Gastrocnemius medialis (tissue), 4 donors: Measurements from ENCODE around the gene GALNT7. TPM values are rescaled to one million over a fixed set of nuclear protein-coding genes. Genes with fewer than 3 reads are reported as not detected.

Experiments
- ATAC-seq, 2 donors: fragments of 150-250 bp; one replicate each; pipeline ENCODE4 v1.9.1; 2016
- DNase-seq, 2 donors: peaks; one replicate each; pipeline ENCODE4 v3.0.0-alpha.2; 2019
- H3K27ac ChIP-seq, 4 donors: fragments of 200-600 bp; sonication (generic); 1 replicate in 1 of 4; 2 replicates in 3 of 4; pipeline ENCODE4 v1.5.1; 2016 to 2018; ENCODE audit warnings: mild to moderate bottlenecking in 2 of 4, moderate library complexity in 1 of 4
- H3K27me3 ChIP-seq, 3 donors: fragments of 200-600 bp; sonication (generic) in 2 of 3; 1 replicate in 1 of 3; 2 replicates in 2 of 3; pipeline versions ENCODE4 v1.5.1 to v1.6.0; 2016 to 2019; ENCODE audit warnings: mild to moderate bottlenecking in 1 of 3, moderate library complexity in 1 of 3
- H3K36me3 ChIP-seq, 2 donors: fragments of 200-600 bp; sonication (generic) in 1 of 2; one replicate each; pipeline ENCODE4 v1.5.1; 2017 to 2018
- H3K4me1 ChIP-seq, 2 donors: fragments of 200-600 bp; sonication (generic) in 1 of 2; one replicate each; pipeline ENCODE4 v1.5.1; 2016 to 2017; ENCODE audit warnings: mild to moderate bottlenecking in 2 of 2
- H3K4me3 ChIP-seq, 4 donors: fragments of 200-600 bp; sonication (generic) in 3 of 4; 1 replicate in 1 of 4; 2 replicates in 3 of 4; pipeline ENCODE4 v1.5.1; 2016 to 2019; ENCODE audit warnings: mild to moderate bottlenecking in 2 of 4
- H3K9me3 ChIP-seq, 3 donors: fragments of 200-600 bp; sonication (generic) in 2 of 3; 1 replicate in 1 of 3; 2 replicates in 2 of 3; pipeline ENCODE4 v1.5.1; 2016 to 2019
- CTCF ChIP-seq, 5 experiments: fragments of 450-650 bp in 3 of 5; fragments of 200-600 bp in 2 of 5; sonication (generic) in 2 of 5; IDR thresholded peaks in 4 of 5; conservative IDR thresholded peaks in 1 of 5; 1 replicate in 4 of 5; 2 replicates in 1 of 5; pipeline ENCODE4 v1.5.1; 2016 to 2019; ENCODE audit warnings: antibody characterized with exemption in 5 of 5, mild to moderate bottlenecking in 3 of 5, moderate library complexity in 3 of 5
- POLR2A ChIP-seq, 2 donors: fragments of 450-650 bp; IDR thresholded peaks; one replicate each; pipeline ENCODE4 v1.6.1; 2017; ENCODE audit warnings: antibody characterized with exemption in 2 of 2, mild to moderate bottlenecking in 2 of 2, moderate library complexity in 2 of 2
- in situ Hi-C, 4 donors: fragments of 200-750 bp; cut with MboI; loops; one replicate each; pipeline versions ENCODE4 v1.15.0 to v1.8.0; 2017; ENCODE audit warnings: low sequenced_read_pairs in 4 of 4
- intact Hi-C: fragments of 100-400 bp; cut with DNase I; formaldehyde crosslinking; loops from one replicate; pipeline ENCODE4 v1.15.1; 2023; ENCODE audit warnings: low total_unique reads
- total RNA-seq, 4 donors: library from RNA; depleted of rRNA; stranded (reverse); fragments of >200 nt; gene quantifications; one replicate each; pipeline versions ENCODE4 v1.1.0 to v1.2.3, GENCODE V29; 2016

Gene GALNT7
- total RNA-seq, 4 donors from 2014 or later = 0.91 to 2.8 (median 1.1) TPM

GRCh38 chr4:173287486-173287885 is 118.9 kb downstream of the GALNT7 start:
- TF ChIP-seq POLR2A (IDR thresholded peaks at IDR 0.05) (no peak), CTCF (IDR thresholded peaks at IDR 0.05 in 4 of 5, conservative IDR thresholded peaks at IDR 0.05 in 1 of 5) (no peak)
- Histone ChIP-seq H3K9me3 (peaks cover 0 to 3% (median 0%) of the 10 kb centered on the region in 3 donors), H3K27me3 (no peaks in the 10 kb centered on the region), H3K36me3 (no peaks in the 10 kb centered on the region), H3K4me1 (no peaks in the 10 kb centered on the region), H3K27ac (no peak overlapping the region), H3K4me3 (no peak overlapping the region)
- intact Hi-C loops = no loop called here
- ATAC-seq (no peak), DNase-seq (no peak)
- in situ Hi-C loops = no loop called here

DNA sequence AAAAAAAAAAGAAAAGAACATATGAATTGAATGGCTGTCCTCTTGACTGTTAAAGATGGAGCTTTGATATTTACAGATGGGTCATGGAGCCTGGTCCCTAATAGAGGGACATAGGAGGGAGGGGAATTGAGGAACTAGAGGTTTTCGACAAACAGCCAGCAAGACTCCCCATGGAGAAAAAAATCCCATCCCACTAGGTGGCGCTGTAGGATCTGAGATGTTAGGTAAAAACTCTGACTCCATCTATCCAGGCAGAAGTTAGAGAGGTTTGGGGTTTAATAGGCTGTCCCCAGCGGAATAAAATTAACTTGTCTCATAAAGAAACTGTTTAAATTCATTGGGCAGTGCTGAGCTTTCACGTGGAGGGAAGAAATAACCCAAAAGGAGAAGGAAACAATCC is 119.7 kb downstream of the GALNT7 start:
- in situ Hi-C loops = no loop called here
- H3K9me3 ChIP-seq = peaks cover 0 to 3% (median 0%) of the 10 kb centered on the region in 3 donors
- no peak overlapping the region for H3K4me3 ChIP-seq
- no peaks in the 10 kb centered on the region for H3K4me1 ChIP-seq
- no peaks in the 10 kb centered on the region for H3K36me3 ChIP-seq
- H3K27me3 ChIP-seq = no peaks in the 10 kb centered on the region
- no peak for TF ChIP-seq POLR2A (IDR thresholded peaks at IDR 0.05)
- peak in 3 of 5 experiments; percentile 31 to 51 (median 40) for TF ChIP-seq CTCF (IDR thresholded peaks at IDR 0.05 in 4 of 5, conservative IDR thresholded peaks at IDR 0.05 in 1 of 5)
- DNase-seq (peak in 1 of 2 donors; percentile 10), ATAC-seq (no peak)
- intact Hi-C loops = loop anchor here (1.0 kb wide), 1 partner anchor 129 kb away; no protein-coding TSS in a partner anchor
- no peak overlapping the region for H3K27ac ChIP-seq

- in situ Hi-C loops = no loop called here
- no peak overlapping the region for H3K4me3 ChIP-seq
- no peak for ATAC-seq
Measured at GRCh38 chr4:173288698-173289352, 120.2 kb downstream of the GALNT7 start.

DNA sequence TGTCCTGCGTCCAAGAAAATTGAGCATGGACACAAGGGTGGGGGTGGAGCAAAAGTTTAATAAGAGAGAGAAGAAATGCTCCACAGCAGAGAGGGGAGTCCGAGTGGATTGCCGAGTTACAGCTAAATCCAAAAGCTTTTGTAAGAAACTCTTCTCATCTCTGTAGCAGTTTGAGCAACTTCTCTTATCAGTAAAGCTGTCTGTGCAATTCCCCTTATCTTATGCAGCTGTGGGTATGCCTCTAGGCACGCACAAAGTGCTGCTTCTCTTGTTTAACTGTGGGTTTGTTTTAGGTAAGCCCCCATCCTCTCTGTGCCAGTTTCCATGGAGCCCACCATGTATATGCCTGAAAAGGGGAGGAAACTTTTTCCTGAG is 120.7 kb downstream of the GALNT7 start:
- DNase-seq (no peak), ATAC-seq (no peak)
- H3K27me3 ChIP-seq = no peaks in the 10 kb centered on the region
- no peaks in the 10 kb centered on the region for H3K4me1 ChIP-seq
- peaks cover 0 to 1% (median 0%) of the 10 kb centered on the region in 3 donors for H3K9me3 ChIP-seq
- no peaks in the 10 kb centered on the region for H3K36me3 ChIP-seq
- intact Hi-C loops = no loop called here
- no peak for TF ChIP-seq POLR2A (IDR thresholded peaks at IDR 0.05)
- H3K4me3 ChIP-seq = no peak overlapping the region
- H3K27ac ChIP-seq = no peak overlapping the region
- in situ Hi-C loops = no loop called here

More at GRCh38 chr4:173288698-173289352, 120.2 kb downstream of the GALNT7 start:
- no peak overlapping the region for H3K27ac ChIP-seq
- no peak for TF ChIP-seq POLR2A (IDR thresholded peaks at IDR 0.05)
- TF ChIP-seq CTCF (IDR thresholded peaks at IDR 0.05 in 4 of 5, conservative IDR thresholded peaks at IDR 0.05 in 1 of 5) = no peak
- no peaks in the 10 kb centered on the region for H3K27me3 ChIP-seq
- no peak for DNase-seq
- H3K36me3 ChIP-seq = no peaks in the 10 kb centered on the region
- H3K9me3 ChIP-seq = peaks cover 0 to 3% (median 0%) of the 10 kb centered on the region in 3 donors
- intact Hi-C loops = loop anchor here (1.0 kb wide), 1 partner anchor 128 kb away; no protein-coding TSS in a partner anchor
- H3K4me1 ChIP-seq = no peaks in the 10 kb centered on the region

DNA sequence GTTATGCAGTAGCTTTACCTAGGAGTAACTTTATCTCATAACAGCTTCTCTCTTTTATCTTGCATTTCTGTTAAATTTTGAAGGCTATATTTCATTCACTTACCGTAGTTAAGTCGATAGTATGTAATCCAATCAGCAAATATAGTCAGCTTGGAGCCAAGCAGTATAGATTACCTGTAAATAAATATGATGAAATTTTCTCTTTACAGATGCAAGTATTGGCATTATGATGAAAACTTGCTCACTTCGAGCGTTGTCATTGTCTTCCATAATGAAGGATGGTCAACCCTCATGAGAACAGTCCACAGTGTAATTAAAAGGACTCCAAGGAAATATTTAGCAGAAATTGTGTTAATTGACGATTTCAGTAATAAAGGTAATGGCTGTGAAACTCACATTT is 123.3 kb downstream of the GALNT7 start:
- Histone ChIP-seq H3K27ac (no peak overlapping the region), H3K9me3 (no peaks in the 10 kb centered on the region), H3K36me3 (no peaks in the 10 kb centered on the region), H3K4me3 (no peak overlapping the region), H3K4me1 (no peaks in the 10 kb centered on the region), H3K27me3 (no peaks in the 10 kb centered on the region)
- no peak for DNase-seq
- ATAC-seq = no peak
- TF ChIP-seq POLR2A (IDR thresholded peaks at IDR 0.05) = no peak
- TF ChIP-seq CTCF (IDR thresholded peaks at IDR 0.05 in 4 of 5, conservative IDR thresholded peaks at IDR 0.05 in 1 of 5) = no peak
- in situ Hi-C loops (no loop called here), intact Hi-C loops (no loop called here)
